NCI-H2029 treated with DMSO at 0.1 percent for 48 hours (cell line): Measurements from ENCODE around the gene TTC28.

Experiments used
- DNase-seq: peaks from one replicate; lab custom pipeline; 2025; lab: John Stamatoyannopoulos, UW

Gene TTC28

GRCh38 chr22:28141614-28142013 is 538.0 kb downstream of the TTC28 start:
- DNase-seq, result no peak

- no peak for DNase-seq
Measured at GRCh38 chr22:28139961-28140360, 539.7 kb downstream of the TTC28 start.

- no peak for DNase-seq
Measured at GRCh38 chr22:28139516-28139915, 540.1 kb downstream of the TTC28 start.

GRCh38 chr22:28137036-28137435 is 542.6 kb downstream of the TTC28 start:
- DNase-seq, result no peak

- DNase-seq, result no peak
Measured at GRCh38 chr22:28132466-28132865, 547.2 kb downstream of the TTC28 start.

GRCh38 chr22:28129319-28129962 is 550.2 kb downstream of the TTC28 start:
- DNase-seq, result no peak

GRCh38 chr22:28128827-28129226 is 550.8 kb downstream of the TTC28 start:
- DNase-seq, result no peak

GRCh38 chr22:28125799-28126198 is 553.8 kb downstream of the TTC28 start:
- no peak for DNase-seq

- DNase-seq, result no peak
Measured at GRCh38 chr22:28123989-28124766, 555.5 kb downstream of the TTC28 start.

- no peak for DNase-seq
Measured at GRCh38 chr22:28120691-28121592, 558.7 kb downstream of the TTC28 start.

- DNase-seq, result no peak
Measured at GRCh38 chr22:28118957-28119631, 560.5 kb downstream of the TTC28 start.

GRCh38 chr22:28116219-28116673 is 563.4 kb downstream of the TTC28 start:
- DNase-seq, result no peak

- DNase-seq, result no peak
Measured at GRCh38 chr22:28115426-28115825, 564.2 kb downstream of the TTC28 start.

GRCh38 chr22:28112548-28113043 is 567.0 kb downstream of the TTC28 start:
- DNase-seq, result no peak

GRCh38 chr22:28112190-28112544 is 567.5 kb downstream of the TTC28 start:
- no peak for DNase-seq

GRCh38 chr22:28111501-28112189 is 568.0 kb downstream of the TTC28 start:
- DNase-seq, result no peak

GRCh38 chr22:28108851-28109250 is 570.8 kb downstream of the TTC28 start:
- no peak for DNase-seq

- no peak for DNase-seq
Measured at GRCh38 chr22:28106617-28107016, 573.0 kb downstream of the TTC28 start.

- DNase-seq, result no peak
Measured at GRCh38 chr22:28105988-28106387, 573.7 kb downstream of the TTC28 start.

GRCh38 chr22:28105413-28105812 is 574.2 kb downstream of the TTC28 start:
- no peak for DNase-seq

GRCh38 chr22:28103596-28103995 is 576.0 kb downstream of the TTC28 start:
- DNase-seq, result no peak
